Glomerular visceral epithelial cell (primary cell): ENCODE measurements around the gene PRPF19.

Source experiments
- DNase-seq: peaks from one replicate; pipeline ENCODE4 v3.0.0-alpha.2; 2016; ENCODE audit errors: extremely low spot score

PRPF19 gene

GRCh38 chr11:60905551-60906113 lies 753 bp downstream of the PRPF19 start:
- DNase-seq: peak; percentile 39

- DNase-seq: no peak
Measured at GRCh38 chr11:60905047-60905446, 1.3 kb downstream of the PRPF19 start.

GRCh38 chr11:60902625-60903024 lies 3.8 kb downstream of the PRPF19 start:
- no peak for DNase-seq

GRCh38 chr11:60900673-60901404 lies 5.5 kb downstream of the PRPF19 start:
- DNase-seq: no peak

- DNase-seq: no peak
Measured at GRCh38 chr11:60899977-60900376, 6.4 kb downstream of the PRPF19 start.

GRCh38 chr11:60899046-60899936 lies 7.1 kb downstream of the PRPF19 start:
- peak; percentile 68 for DNase-seq

- DNase-seq: no peak
Measured at GRCh38 chr11:60897496-60897895, 8.9 kb downstream of the PRPF19 start.

GRCh38 chr11:60895687-60896086 lies 10.7 kb downstream of the PRPF19 start:
- DNase-seq: no peak

GRCh38 chr11:60891103-60891741 lies 15.2 kb downstream of the PRPF19 start:
- DNase-seq: peak; percentile 46

- no peak for DNase-seq
Measured at GRCh38 chr11:60890696-60891095, 15.7 kb downstream of the PRPF19 start.

- DNase-seq: no peak
Measured at GRCh38 chr11:60889869-60890311, 16.5 kb downstream of the PRPF19 start.

GRCh38 chr11:60887556-60887955 lies 18.8 kb downstream of the PRPF19 start:
- DNase-seq: peak; percentile 67

GRCh38 chr11:60880643-60881282 lies 25.6 kb downstream of the PRPF19 start:
- DNase-seq: no peak

- DNase-seq: no peak
Measured at GRCh38 chr11:60879971-60880588, 26.3 kb downstream of the PRPF19 start.

GRCh38 chr11:60879104-60879503 lies 27.3 kb downstream of the PRPF19 start:
- no peak for DNase-seq

- no peak for DNase-seq
Measured at GRCh38 chr11:60878245-60879101, 27.9 kb downstream of the PRPF19 start.

GRCh38 chr11:60876168-60876485 lies 30.3 kb downstream of the PRPF19 start:
- no peak for DNase-seq

- DNase-seq: no peak
Measured at GRCh38 chr11:60875366-60876167, 30.8 kb downstream of the PRPF19 start.
